ENCODE results near the gene PLXND1.
A peak's percentile ranks its signal among the peaks of the same experiment; 100 is the strongest.
"Not testable (repeated sequence)": the region's sequence is repeated elsewhere in the genome, so short reads cannot be mapped to it uniquely, and the experiment has no call there.

The PLXND1 gene

GRCh38 chr3:129606636-129607390, at the start of gene PLXND1:
PLXND1 (minus strand) TSS chr3:129606676; CDS start chr3:129606639, 37 bp downstream.
- DNase-seq (ENCODE audit: low spot score), result peak; percentile 28

GRCh38 chr3:129655291-129655700, 48.8 kb upstream of the PLXND1 start:
- DNase-seq (ENCODE audit: low spot score), result no peak

GRCh38 chr3:129654131-129654530, 47.7 kb upstream of the PLXND1 start:
- DNase-seq (ENCODE audit: low spot score), result no peak

GRCh38 chr3:129653019-129653418, 46.5 kb upstream of the PLXND1 start:
- DNase-seq (ENCODE audit: low spot score), result no peak

- peak; percentile 85 for DNase-seq (ENCODE audit: low spot score)
Measured at GRCh38 chr3:129651435-129652202, 45.1 kb upstream of the PLXND1 start.

- peak; percentile 74 for DNase-seq (ENCODE audit: low spot score)
Measured at GRCh38 chr3:129650256-129650872, 43.9 kb upstream of the PLXND1 start.

- DNase-seq (ENCODE audit: low spot score), result no peak
Measured at GRCh38 chr3:129648391-129648790, 41.9 kb upstream of the PLXND1 start.

- DNase-seq (ENCODE audit: low spot score), result no peak
Measured at GRCh38 chr3:129645286-129645685, 38.8 kb upstream of the PLXND1 start.

GRCh38 chr3:129644836-129645235, 38.4 kb upstream of the PLXND1 start:
- no peak for DNase-seq (ENCODE audit: low spot score)

- not testable (repeated sequence) for DNase-seq (ENCODE audit: low spot score)
Measured at GRCh38 chr3:129641567-129642260, 35.2 kb upstream of the PLXND1 start.

- not testable (repeated sequence) for DNase-seq (ENCODE audit: low spot score)
Measured at GRCh38 chr3:129640985-129641384, 34.5 kb upstream of the PLXND1 start.

GRCh38 chr3:129638481-129638880, 32.0 kb upstream of the PLXND1 start:
- no peak for DNase-seq (ENCODE audit: low spot score)

GRCh38 chr3:129636082-129636481, 29.6 kb upstream of the PLXND1 start:
- no peak for DNase-seq (ENCODE audit: low spot score)

GRCh38 chr3:129635656-129636055, 29.2 kb upstream of the PLXND1 start:
- no peak for DNase-seq (ENCODE audit: low spot score)

GRCh38 chr3:129633751-129634481, 27.4 kb upstream of the PLXND1 start:
- no peak for DNase-seq (ENCODE audit: low spot score)

GRCh38 chr3:129632977-129633376, 26.5 kb upstream of the PLXND1 start:
- DNase-seq (ENCODE audit: low spot score), result no peak

- no peak for DNase-seq (ENCODE audit: low spot score)
Measured at GRCh38 chr3:129632556-129632955, 26.1 kb upstream of the PLXND1 start.

GRCh38 chr3:129632056-129632455, 25.6 kb upstream of the PLXND1 start:
- no peak for DNase-seq (ENCODE audit: low spot score)

GRCh38 chr3:129629011-129629410, 22.5 kb upstream of the PLXND1 start:
- DNase-seq (ENCODE audit: low spot score), result no peak

GRCh38 chr3:129628169-129628522, 21.7 kb upstream of the PLXND1 start:
- DNase-seq (ENCODE audit: low spot score), result no peak

GRCh38 chr3:129627350-129628168, 21.1 kb upstream of the PLXND1 start:
- peak; percentile 85 for DNase-seq (ENCODE audit: low spot score)

Measured in kidney tubule cell (primary cell).